ENCODE data around the gene SLC23A3.

DNA sequence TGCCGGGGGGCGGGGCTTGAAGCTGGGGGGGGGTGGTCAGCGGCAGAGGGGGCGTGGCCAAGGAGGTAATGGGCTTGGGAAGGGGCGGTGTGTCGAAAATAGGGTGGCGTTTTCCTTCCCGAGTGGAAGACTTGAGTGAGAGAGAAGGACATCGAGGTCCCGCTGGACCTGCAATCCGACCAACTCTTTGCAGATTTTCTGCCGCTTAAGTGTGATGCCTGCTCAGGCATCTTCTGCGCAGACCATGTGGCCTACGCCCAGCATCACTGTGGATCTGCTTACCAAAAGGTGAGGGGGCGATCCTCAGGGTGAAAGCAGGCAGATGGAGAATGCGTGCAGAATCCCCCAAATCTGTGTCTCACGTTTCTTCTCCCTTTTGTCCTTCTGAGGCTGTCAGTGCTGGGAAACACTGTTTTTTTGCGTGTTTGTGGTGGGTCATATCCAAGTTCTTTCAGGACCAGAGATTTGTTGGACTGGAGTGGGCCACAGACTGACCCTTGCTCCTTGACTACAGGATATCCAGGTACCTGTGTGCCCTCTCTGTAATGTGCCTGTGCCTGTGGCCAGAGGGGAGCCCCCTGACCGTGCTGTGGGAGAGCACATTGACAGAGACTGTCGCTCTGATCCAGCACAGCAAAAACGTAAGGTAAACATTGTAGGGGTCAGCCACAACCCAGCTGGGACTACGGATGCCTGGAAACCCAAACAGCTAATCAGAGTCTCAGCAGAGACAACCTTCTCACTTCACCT is 37.5 kb upstream of the SLC23A3 start:
- TF ChIP-seq, protein P1, sequence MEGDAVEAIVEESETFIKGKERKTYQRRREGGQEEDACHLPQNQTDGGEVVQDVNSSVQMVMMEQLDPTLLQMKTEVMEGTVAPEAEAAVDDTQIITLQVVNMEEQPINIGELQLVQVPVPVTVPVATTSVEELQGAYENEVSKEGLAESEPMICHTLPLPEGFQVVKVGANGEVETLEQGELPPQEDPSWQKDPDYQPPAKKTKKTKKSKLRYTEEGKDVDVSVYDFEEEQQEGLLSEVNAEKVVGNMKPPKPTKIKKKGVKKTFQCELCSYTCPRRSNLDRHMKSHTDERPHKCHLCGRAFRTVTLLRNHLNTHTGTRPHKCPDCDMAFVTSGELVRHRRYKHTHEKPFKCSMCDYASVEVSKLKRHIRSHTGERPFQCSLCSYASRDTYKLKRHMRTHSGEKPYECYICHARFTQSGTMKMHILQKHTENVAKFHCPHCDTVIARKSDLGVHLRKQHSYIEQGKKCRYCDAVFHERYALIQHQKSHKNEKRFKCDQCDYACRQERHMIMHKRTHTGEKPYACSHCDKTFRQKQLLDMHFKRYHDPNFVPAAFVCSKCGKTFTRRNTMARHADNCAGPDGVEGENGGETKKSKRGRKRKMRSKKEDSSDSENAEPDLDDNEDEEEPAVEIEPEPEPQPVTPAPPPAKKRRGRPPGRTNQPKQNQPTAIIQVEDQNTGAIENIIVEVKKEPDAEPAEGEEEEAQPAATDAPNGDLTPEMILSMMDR (IDR thresholded peaks at IDR 0.05; ENCODE audit: low read length), result no peak
- no peak for TF ChIP-seq EZH2 (IDR thresholded peaks at IDR 0.05; ENCODE audit: borderline replicate concordance, low read length)
